IPS-11a (cell line): ENCODE results near the gene ZNF329.

Experiments used
- H3K4me3 ChIP-seq: one replicate; pipeline ENCODE4 v1.5.1; 2013; ENCODE audit warnings: low read depth, low read length, control low read depth

Gene ZNF329

GRCh38 chr19:58118979-58119733 is 31.4 kb downstream of the ZNF329 start:
- H3K4me3 ChIP-seq = no peak overlapping the region

- peak overlapping the region; percentile 47 for H3K4me3 ChIP-seq
Measured at GRCh38 chr19:58117841-58118575, 32.6 kb downstream of the ZNF329 start.

GRCh38 chr19:58108546-58108817 is 42.1 kb downstream of the ZNF329 start:
- H3K4me3 ChIP-seq = no peak overlapping the region

- no peak overlapping the region for H3K4me3 ChIP-seq
Measured at GRCh38 chr19:58107778-58108545, 42.6 kb downstream of the ZNF329 start.

DNA sequence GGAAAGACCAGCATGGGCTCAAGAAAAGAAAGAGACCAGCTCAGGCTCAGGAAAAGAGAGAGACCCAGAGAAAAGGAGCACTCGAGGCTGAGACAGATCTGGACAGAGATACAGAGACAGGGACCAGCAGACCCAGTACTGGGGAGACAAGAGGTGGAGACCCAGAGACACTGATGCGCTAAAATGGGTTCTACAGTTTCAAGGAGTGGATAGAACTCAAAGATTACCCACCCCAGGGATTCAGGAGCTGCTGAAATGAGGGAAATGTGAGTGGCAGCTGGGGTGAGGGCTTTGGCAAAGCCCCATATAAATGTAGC is 51.9 kb downstream of the ZNF329 start:
- peak overlapping the region; percentile 35 for H3K4me3 ChIP-seq

DNA sequence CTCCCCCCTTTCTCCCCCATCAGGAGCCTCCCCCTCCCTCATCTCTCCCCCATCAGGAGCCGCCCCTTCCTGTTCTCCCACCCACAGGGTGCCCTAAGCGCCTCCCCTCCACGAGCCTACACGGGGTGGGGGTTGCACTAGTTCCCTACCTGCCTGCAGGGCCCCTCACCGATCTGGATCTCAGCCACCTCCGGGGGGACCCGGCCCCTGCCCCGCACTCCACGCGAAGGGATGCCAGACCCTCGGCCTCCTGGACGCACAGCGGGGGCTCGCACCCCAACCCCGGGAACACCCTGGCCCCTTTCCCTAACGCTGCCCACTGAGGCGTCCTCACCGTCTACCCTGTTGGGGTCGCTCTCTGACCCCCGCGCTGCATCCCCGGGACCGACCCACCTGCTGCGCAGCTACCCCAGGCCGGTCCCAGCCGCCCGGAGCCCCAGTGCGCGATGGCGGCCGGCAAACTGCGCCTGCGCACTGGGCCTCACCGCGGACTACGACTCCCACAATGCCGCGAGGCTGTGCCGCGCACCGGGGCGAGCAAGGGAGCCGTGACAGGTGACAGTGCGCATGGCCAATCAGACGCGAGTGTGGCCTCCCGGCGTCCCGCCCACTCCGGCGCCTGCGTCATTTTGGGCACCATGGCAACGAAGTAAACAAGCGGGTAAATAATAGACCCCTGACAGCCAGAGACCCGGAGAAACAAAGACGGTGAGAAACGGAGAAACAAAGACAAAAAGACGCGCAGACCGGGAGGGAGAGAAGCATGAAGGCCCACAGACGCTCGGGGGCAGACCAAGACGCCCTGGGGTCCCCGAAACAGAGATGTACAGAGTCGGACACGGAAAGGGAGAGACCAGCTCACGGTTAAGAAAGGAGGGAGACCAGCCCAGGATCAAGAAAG is 52.6 kb downstream of the ZNF329 start, which contains the start of gene ZSCAN18:
Gene ZSCAN18, minus strand, starts transcription at position 451 of the 901 bp plus-strand sequence. CDS start 7,964 bp downstream, outside the sequence.
- H3K4me3 ChIP-seq = peak within 1 kb of the TSS; percentile 84

DNA sequence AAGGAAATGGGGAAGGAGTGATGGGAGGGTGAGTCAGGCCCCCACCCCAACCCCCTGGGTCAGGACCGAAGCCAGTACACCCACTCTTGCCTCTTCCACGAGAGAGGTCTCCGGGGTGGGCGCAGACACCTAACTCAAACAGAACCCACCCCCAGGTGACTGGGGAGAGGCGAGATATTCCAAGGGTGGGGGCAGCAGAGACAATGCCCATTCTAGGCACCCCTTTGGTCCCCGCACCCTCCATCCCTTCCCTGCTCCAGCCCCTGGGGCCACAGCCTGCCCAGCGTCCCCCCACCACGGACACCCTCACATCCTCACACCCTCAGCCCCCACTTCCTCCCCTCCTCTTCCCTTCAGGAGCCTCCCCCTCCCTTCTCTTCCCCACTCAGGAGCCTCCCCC is 53.2 kb downstream of the ZNF329 start:
- H3K4me3 ChIP-seq = peak overlapping the region; percentile 84

DNA sequence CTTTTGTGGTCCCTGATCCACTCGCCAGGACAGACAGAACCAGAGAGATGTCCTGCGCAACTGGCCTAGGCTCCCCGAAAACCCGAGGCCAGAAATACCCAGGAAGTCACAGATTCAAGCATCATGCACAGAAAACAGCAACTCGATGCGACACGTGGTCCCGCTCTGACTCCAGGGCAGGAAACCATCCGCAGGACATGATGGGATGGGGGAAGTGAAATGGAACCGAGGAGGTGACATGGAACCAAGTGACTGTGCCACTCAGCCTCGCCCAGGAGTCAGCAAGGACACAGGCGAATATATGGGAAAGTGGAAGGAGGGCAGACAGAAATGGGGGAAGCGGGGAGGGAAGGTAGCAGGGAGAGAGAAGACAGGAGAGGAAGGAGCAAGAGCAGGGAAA is 53.7 kb downstream of the ZNF329 start:
- no peak overlapping the region for H3K4me3 ChIP-seq

GRCh38 chr19:58095328-58095727 is 55.3 kb downstream of the ZNF329 start:
- H3K4me3 ChIP-seq = no peak overlapping the region

GRCh38 chr19:58093071-58093470 is 57.5 kb downstream of the ZNF329 start:
- H3K4me3 ChIP-seq = no peak overlapping the region

DNA sequence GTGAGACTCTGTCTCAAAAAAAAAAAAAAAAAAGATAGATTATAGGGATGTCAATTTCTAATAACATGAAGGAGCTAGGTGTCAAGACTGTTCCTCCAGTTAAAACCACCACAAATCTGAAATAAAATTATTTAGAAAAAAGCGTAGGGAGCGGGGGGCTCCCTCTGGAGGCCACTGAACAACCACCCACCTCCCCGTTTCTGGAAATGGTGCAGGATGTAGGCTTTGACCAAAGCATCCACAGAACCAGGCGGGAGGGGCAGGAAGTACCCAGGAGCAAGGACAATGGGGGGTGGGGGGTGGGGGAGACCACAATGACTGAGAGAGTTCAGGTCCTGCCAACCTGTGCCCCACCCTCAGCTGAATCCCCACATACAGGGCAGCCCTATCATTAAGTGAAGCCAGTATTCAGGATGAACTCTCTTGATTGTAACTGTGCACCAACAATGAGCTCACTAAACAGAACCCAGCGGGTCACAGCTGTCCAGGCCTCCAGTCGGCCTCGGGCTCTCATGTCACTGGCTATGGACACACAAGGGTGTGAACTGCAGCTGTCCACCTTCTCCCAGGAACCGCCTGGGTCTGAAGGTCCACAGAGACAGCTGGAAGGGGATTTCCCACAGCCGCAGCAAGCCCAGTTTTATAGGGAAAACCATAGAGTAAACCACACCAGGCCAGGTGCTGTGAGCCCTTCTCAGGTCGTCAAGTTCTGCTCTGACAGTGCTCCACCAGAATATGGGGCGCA is 59.2 kb downstream of the ZNF329 start:
- H3K4me3 ChIP-seq = no peak overlapping the region

DNA sequence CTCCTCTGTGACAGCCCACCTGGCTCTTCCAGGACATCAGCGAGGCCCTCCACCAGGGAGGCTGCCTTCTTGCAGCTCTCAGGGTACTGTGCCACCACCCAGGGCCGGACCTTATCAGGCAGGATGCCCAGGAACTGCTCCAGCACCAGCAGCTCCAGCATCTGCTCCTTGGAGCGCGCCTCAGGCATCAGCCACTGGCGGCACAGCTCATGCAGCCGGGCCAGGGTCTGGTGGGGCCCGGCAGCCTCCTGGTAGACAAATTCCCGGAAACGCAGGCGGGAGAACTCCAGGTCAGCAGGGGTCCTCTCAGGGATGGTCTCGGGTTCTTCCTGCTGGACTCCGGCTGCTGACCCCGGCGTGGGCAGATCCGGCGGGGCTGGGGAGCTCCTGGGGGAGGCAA is 60.7 kb downstream of the ZNF329 start:
- no peak overlapping the region for H3K4me3 ChIP-seq

DNA sequence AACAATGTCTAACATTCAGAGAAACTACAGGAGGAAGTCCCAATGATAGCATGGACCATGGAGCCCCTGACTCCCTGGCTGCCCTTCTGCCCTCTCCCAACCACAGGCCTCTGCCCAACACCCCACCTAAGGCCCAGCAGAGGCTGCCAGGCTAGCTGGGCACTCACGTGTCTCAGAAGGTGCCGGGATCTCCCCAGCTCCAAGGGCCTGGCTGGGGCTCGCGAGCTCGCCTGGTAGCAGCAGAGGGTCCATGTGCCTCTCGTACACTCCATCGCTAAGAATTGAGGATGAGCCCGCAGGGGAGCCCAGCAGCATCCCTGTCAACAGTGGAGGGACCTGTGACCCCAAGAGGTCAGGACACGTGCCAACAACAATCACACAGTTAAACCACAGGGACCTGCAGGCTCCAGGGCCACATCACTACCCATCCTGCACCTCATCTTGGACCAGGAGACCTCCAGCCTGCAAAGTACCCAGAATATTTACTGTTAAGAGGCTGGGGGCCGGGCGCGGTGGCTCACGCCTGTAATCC is 62.0 kb downstream of the ZNF329 start:
- no peak overlapping the region for H3K4me3 ChIP-seq

GRCh38 chr19:58086825-58087710 is 63.5 kb downstream of the ZNF329 start:
- no peak overlapping the region for H3K4me3 ChIP-seq

GRCh38 chr19:58085348-58085875 is 65.2 kb downstream of the ZNF329 start:
- H3K4me3 ChIP-seq = no peak overlapping the region

- H3K4me3 ChIP-seq = no peak overlapping the region
Measured at GRCh38 chr19:58084596-58085347, 65.8 kb downstream of the ZNF329 start.

DNA sequence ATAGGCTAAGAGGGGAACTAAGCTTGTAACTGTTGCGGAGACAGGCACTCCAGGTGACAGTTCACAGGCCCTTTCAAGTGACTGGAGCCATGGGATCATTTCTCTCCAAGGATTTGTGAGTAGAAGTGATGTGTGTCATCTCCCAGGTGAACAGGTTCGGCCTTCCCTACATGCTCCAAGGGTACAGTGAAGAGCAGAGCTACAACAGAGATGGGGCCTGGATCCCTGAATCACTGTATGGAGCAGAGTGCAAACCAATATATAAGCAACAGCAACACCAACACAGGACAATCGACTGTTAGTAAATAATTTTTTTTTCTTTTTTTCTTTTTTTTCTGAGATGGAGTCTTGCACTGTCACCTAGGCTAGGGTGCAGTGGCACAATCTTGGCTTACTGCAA is 67.6 kb downstream of the ZNF329 start:
- no peak overlapping the region for H3K4me3 ChIP-seq

- no peak overlapping the region for H3K4me3 ChIP-seq
Measured at GRCh38 chr19:58079792-58080191, 70.8 kb downstream of the ZNF329 start.
